ENCODE measurements around the gene H2AZ2.
"Not testable (repeated sequence)": the region's sequence is repeated elsewhere in the genome, so short reads cannot be mapped to it uniquely, and the experiment has no call there.

Gene H2AZ2

GRCh38 chr7:44849885-44850544, 2.1 kb upstream of the H2AZ2 start:
- no peak for DNase-seq (ENCODE audit: low read depth)
- H3K4me3 ChIP-seq (ENCODE audit: control insufficient read depth, low read depth, low read length): no peak overlapping the region
- TF ChIP-seq CTCF (conservative IDR thresholded peaks at IDR 0.05; ENCODE audit: control insufficient read depth, insufficient read depth, low read depth, low read length): no peak

- no peak for TF ChIP-seq CTCF (conservative IDR thresholded peaks at IDR 0.05; ENCODE audit: control insufficient read depth, insufficient read depth, low read depth, low read length)
- peak overlapping the region; percentile 84 for H3K4me3 ChIP-seq (ENCODE audit: control insufficient read depth, low read depth, low read length)
- no peak for DNase-seq (ENCODE audit: low read depth)
These were observed 1.5 kb upstream of the H2AZ2 start for GRCh38 chr7:44849259-44849884.

GRCh38 chr7:44847509-44847919, 373 bp downstream of the H2AZ2 start:
- H3K4me3 ChIP-seq (ENCODE audit: control insufficient read depth, low read depth, low read length): peak overlapping the region; percentile 77
- TF ChIP-seq CTCF (conservative IDR thresholded peaks at IDR 0.05; ENCODE audit: control insufficient read depth, insufficient read depth, low read depth, low read length): no peak
- peak; percentile 78 for DNase-seq (ENCODE audit: low read depth)

GRCh38 chr7:44846816-44847508, 925 bp downstream of the H2AZ2 start:
- H3K4me3 ChIP-seq (ENCODE audit: control insufficient read depth, low read depth, low read length): peak overlapping the region; percentile 77
- TF ChIP-seq CTCF (conservative IDR thresholded peaks at IDR 0.05; ENCODE audit: control insufficient read depth, insufficient read depth, low read depth, low read length): no peak
- DNase-seq (ENCODE audit: low read depth): no peak

- not testable (repeated sequence) for DNase-seq (ENCODE audit: low read depth)
- peak overlapping the region; percentile 77 for H3K4me3 ChIP-seq (ENCODE audit: control insufficient read depth, low read depth, low read length)
These were observed 1.5 kb downstream of the H2AZ2 start for GRCh38 chr7:44846390-44846789.

- TF ChIP-seq CTCF (conservative IDR thresholded peaks at IDR 0.05; ENCODE audit: control insufficient read depth, insufficient read depth, low read depth, low read length): no peak
- DNase-seq (ENCODE audit: low read depth): no peak
- no peak overlapping the region for H3K4me3 ChIP-seq (ENCODE audit: control insufficient read depth, low read depth, low read length)
These were observed 2.4 kb downstream of the H2AZ2 start for GRCh38 chr7:44845451-44845850.

- H3K4me3 ChIP-seq (ENCODE audit: control insufficient read depth, low read depth, low read length); DNase-seq (ENCODE audit: low read depth): not testable (repeated sequence)
These were observed 4.4 kb downstream of the H2AZ2 start for GRCh38 chr7:44843440-44843839.

- DNase-seq (ENCODE audit: low read depth); H3K4me3 ChIP-seq (ENCODE audit: control insufficient read depth, low read depth, low read length): not testable (repeated sequence)
These were observed 5.2 kb downstream of the H2AZ2 start for GRCh38 chr7:44842675-44843074.
